ENCODE measurements around the gene KCTD12.

The KCTD12 gene

DNA sequence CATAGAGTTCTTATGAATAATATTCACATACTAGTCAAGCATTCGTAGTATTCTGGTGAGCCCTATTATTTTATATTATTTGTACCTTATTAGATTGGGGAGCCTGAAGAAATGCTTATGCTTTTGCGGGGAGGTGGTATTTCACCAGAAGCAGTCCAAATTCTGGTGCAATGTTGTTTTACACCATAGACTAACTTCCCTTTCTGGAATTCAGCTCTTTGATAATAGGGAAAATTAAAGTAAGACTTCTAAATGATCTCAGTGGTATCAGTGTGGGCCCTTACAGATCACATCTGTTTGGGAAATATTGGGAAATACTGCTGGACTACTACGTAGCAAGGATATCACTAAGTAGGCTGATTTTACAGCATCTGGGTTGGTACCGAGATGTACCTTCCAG, 34.2 kb downstream of the KCTD12 start:
- DNase-seq (ENCODE audit: insufficient read length, low spot score) (no peak), FAIRE-seq (no peak)
- TF ChIP-seq SPI1 (IDR thresholded peaks at IDR 0.05; ENCODE audit: low read depth, low read length): no peak
- no peak for TF ChIP-seq POLR2AphosphoS5 (IDR thresholded peaks at IDR 0.05; ENCODE audit: low read depth, low read length)
- no peak for TF ChIP-seq PAX5 (IDR thresholded peaks at IDR 0.05; ENCODE audit: insufficient read depth, low read length, severe bottlenecking)
- no peak for TF ChIP-seq TAF1 (IDR thresholded peaks at IDR 0.05; ENCODE audit: low read depth, low read length)
- TF ChIP-seq POLR2A (IDR thresholded peaks at IDR 0.05; ENCODE audit: low read depth, low read length): no peak
- no peak for TF ChIP-seq POU2F2 (IDR thresholded peaks at IDR 0.05; ENCODE audit: low read depth, low read length)

DNA sequence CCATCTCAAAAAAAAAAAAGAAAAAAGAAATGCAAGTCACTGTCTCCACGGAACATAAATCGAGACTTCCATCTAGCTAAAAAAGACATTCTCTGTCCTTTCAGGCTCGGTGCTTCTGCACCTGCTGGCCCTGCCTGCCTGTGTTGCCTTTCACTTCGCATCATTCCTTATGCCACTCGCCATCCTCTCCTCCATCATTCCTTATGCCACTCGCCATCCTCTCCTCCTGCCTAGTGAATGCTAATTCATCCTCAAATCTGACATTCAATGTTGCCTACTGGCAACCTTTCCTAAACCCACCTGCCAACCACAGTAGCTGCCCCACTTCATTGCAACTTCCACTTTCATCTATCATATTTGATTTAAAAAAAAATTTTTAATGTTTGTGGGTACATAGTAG, 36.7 kb downstream of the KCTD12 start:
- TF ChIP-seq POU2F2 (IDR thresholded peaks at IDR 0.05; ENCODE audit: low read depth, low read length) (no peak), POLR2AphosphoS5 (IDR thresholded peaks at IDR 0.05; ENCODE audit: low read depth, low read length) (no peak), SPI1 (IDR thresholded peaks at IDR 0.05; ENCODE audit: low read depth, low read length) (no peak), PAX5 (IDR thresholded peaks at IDR 0.05; ENCODE audit: insufficient read depth, low read length, severe bottlenecking) (no peak), TAF1 (IDR thresholded peaks at IDR 0.05; ENCODE audit: low read depth, low read length) (no peak), POLR2A (IDR thresholded peaks at IDR 0.05; ENCODE audit: low read depth, low read length) (no peak)
- no peak for FAIRE-seq
- DNase-seq (ENCODE audit: insufficient read length, low spot score): no peak

- no peak for DNase-seq (ENCODE audit: insufficient read length, low spot score)
- TF ChIP-seq SPI1 (IDR thresholded peaks at IDR 0.05; ENCODE audit: low read depth, low read length): no peak
- TF ChIP-seq POU2F2 (IDR thresholded peaks at IDR 0.05; ENCODE audit: low read depth, low read length): no peak
- TF ChIP-seq POLR2A (IDR thresholded peaks at IDR 0.05; ENCODE audit: low read depth, low read length): no peak
- no peak for TF ChIP-seq TAF1 (IDR thresholded peaks at IDR 0.05; ENCODE audit: low read depth, low read length)
- TF ChIP-seq POLR2AphosphoS5 (IDR thresholded peaks at IDR 0.05; ENCODE audit: low read depth, low read length): no peak
- TF ChIP-seq PAX5 (IDR thresholded peaks at IDR 0.05; ENCODE audit: insufficient read depth, low read length, severe bottlenecking): no peak
- FAIRE-seq: no peak
Measured at GRCh38 chr13:76848596-76848995, 37.6 kb downstream of the KCTD12 start.

GRCh38 chr13:76846363-76846762, 39.8 kb downstream of the KCTD12 start:
- no peak for DNase-seq (ENCODE audit: insufficient read length, low spot score)
- FAIRE-seq: no peak
- TF ChIP-seq POLR2A (IDR thresholded peaks at IDR 0.05; ENCODE audit: low read depth, low read length) (no peak), SPI1 (IDR thresholded peaks at IDR 0.05; ENCODE audit: low read depth, low read length) (no peak), PAX5 (IDR thresholded peaks at IDR 0.05; ENCODE audit: insufficient read depth, low read length, severe bottlenecking) (no peak), POLR2AphosphoS5 (IDR thresholded peaks at IDR 0.05; ENCODE audit: low read depth, low read length) (no peak), POU2F2 (IDR thresholded peaks at IDR 0.05; ENCODE audit: low read depth, low read length) (no peak), TAF1 (IDR thresholded peaks at IDR 0.05; ENCODE audit: low read depth, low read length) (no peak)

GRCh38 chr13:76845865-76846264, 40.3 kb downstream of the KCTD12 start:
- FAIRE-seq: no peak
- TF ChIP-seq PAX5 (IDR thresholded peaks at IDR 0.05; ENCODE audit: insufficient read depth, low read length, severe bottlenecking) (no peak), POU2F2 (IDR thresholded peaks at IDR 0.05; ENCODE audit: low read depth, low read length) (no peak), POLR2AphosphoS5 (IDR thresholded peaks at IDR 0.05; ENCODE audit: low read depth, low read length) (no peak), TAF1 (IDR thresholded peaks at IDR 0.05; ENCODE audit: low read depth, low read length) (no peak), POLR2A (IDR thresholded peaks at IDR 0.05; ENCODE audit: low read depth, low read length) (no peak), SPI1 (IDR thresholded peaks at IDR 0.05; ENCODE audit: low read depth, low read length) (no peak)
- DNase-seq (ENCODE audit: insufficient read length, low spot score): no peak

DNA sequence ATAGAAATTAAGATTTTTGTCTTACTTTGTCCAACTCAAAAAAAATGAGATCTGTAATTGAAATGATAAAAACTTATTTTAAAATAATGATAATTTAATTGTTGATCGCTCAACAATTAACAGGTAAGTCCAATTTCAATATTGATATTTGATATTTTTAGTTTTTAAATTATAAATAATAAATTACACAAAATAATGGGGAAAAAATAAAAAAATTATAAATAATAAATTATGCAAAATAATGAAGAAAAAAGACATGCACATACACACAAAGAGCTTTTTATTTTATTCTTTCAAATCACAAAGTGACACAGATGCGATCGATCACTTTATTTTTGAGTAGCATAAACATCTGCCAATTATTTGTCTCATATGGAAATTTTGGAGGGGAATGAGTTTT, 40.8 kb downstream of the KCTD12 start:
- no peak for FAIRE-seq
- no peak for TF ChIP-seq SPI1 (IDR thresholded peaks at IDR 0.05; ENCODE audit: low read depth, low read length)
- TF ChIP-seq POU2F2 (IDR thresholded peaks at IDR 0.05; ENCODE audit: low read depth, low read length): no peak
- no peak for TF ChIP-seq PAX5 (IDR thresholded peaks at IDR 0.05; ENCODE audit: insufficient read depth, low read length, severe bottlenecking)
- TF ChIP-seq POLR2A (IDR thresholded peaks at IDR 0.05; ENCODE audit: low read depth, low read length): no peak
- TF ChIP-seq POLR2AphosphoS5 (IDR thresholded peaks at IDR 0.05; ENCODE audit: low read depth, low read length): no peak
- no peak for TF ChIP-seq TAF1 (IDR thresholded peaks at IDR 0.05; ENCODE audit: low read depth, low read length)
- DNase-seq (ENCODE audit: insufficient read length, low spot score): no peak

- FAIRE-seq (no peak), DNase-seq (ENCODE audit: insufficient read length, low spot score) (no peak)
- TF ChIP-seq TAF1 (IDR thresholded peaks at IDR 0.05; ENCODE audit: low read depth, low read length) (no peak), POLR2AphosphoS5 (IDR thresholded peaks at IDR 0.05; ENCODE audit: low read depth, low read length) (no peak), POU2F2 (IDR thresholded peaks at IDR 0.05; ENCODE audit: low read depth, low read length) (no peak)
Measured at GRCh38 chr13:76837801-76838200, 48.4 kb downstream of the KCTD12 start.

DNA sequence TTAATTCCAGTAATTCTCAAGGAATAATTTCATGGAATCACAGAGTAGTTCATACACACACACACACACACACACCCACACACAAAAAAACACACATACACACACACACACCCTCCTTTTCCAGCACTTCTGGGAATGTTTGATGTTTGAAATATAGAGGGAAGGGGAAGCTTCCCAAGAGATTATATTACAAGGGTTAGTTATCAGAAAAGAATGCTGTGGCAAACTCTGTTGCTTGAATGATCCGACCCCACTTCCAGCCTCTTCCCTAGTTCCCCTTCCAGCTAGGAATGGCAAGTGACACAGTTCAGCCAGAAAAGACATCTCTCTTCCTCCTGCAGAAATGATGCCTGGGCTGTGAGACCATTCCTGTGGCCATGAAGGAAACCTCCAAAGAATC, 49.9 kb downstream of the KCTD12 start:
- DNase-seq (ENCODE audit: insufficient read length, low spot score) (no peak), FAIRE-seq (no peak)
- no peak for TF ChIP-seq TAF1 (IDR thresholded peaks at IDR 0.05; ENCODE audit: low read depth, low read length)
- TF ChIP-seq POU2F2 (IDR thresholded peaks at IDR 0.05; ENCODE audit: low read depth, low read length): no peak
- TF ChIP-seq POLR2A (IDR thresholded peaks at IDR 0.05; ENCODE audit: low read depth, low read length): no peak
- TF ChIP-seq POLR2AphosphoS5 (IDR thresholded peaks at IDR 0.05; ENCODE audit: low read depth, low read length): no peak
- TF ChIP-seq PAX5 (IDR thresholded peaks at IDR 0.05; ENCODE audit: insufficient read depth, low read length, severe bottlenecking): no peak
- no peak for TF ChIP-seq SPI1 (IDR thresholded peaks at IDR 0.05; ENCODE audit: low read depth, low read length)

GRCh38 chr13:76833441-76833954, 52.7 kb downstream of the KCTD12 start:
- no peak for DNase-seq (ENCODE audit: insufficient read length, low spot score)
- no peak for FAIRE-seq
- TF ChIP-seq POLR2AphosphoS5 (IDR thresholded peaks at IDR 0.05; ENCODE audit: low read depth, low read length) (no peak), PAX5 (IDR thresholded peaks at IDR 0.05; ENCODE audit: insufficient read depth, low read length, severe bottlenecking) (no peak), POLR2A (IDR thresholded peaks at IDR 0.05; ENCODE audit: low read depth, low read length) (no peak), TAF1 (IDR thresholded peaks at IDR 0.05; ENCODE audit: low read depth, low read length) (no peak), POU2F2 (IDR thresholded peaks at IDR 0.05; ENCODE audit: low read depth, low read length) (no peak), SPI1 (IDR thresholded peaks at IDR 0.05; ENCODE audit: low read depth, low read length) (no peak)
